ENCODE data around the gene SART3. TPM values are rescaled to one million over a fixed set of nuclear protein-coding genes. Genes with fewer than 3 reads are reported as not detected.
A peak's percentile ranks its signal among the peaks of the same experiment; 100 is the strongest.

Gene SART3
- total and polyA plus RNA-seq, 7 experiments from 2014 or later, result 34.3 to 99.3 (median 85.2) TPM

GRCh38 chr12:108606492-108606891 is 45.5 kb upstream of the SART3 start:
- ATAC-seq (no peak), DNase-seq (no peak)
- ChIA-PET POLR2A (interaction anchor here (0.6 to 0.9 kb wide), 2 partner anchors 9 to 35 kb away, joined by 3 read pairs; no protein-coding TSS in a partner anchor), CTCF (interaction anchor here (1.8 kb wide), 1 partner anchor 11 kb away, joined by 5 read pairs; no protein-coding TSS in a partner anchor)
- intact Hi-C loops (cut with micrococcal nuclease), result no loop called here
- Mint-ChIP-seq H3K4me3 (no peak overlapping the region), H3K36me3 (no peaks in the 10 kb centered on the region), H3K4me1 (peaks cover 0 to 3% (median 0%) of the 10 kb centered on the region in 7 donors), H3K27ac (no peak overlapping the region), H3K27me3 (peaks cover 0 to 7% (median 0%) of the 10 kb centered on the region in 5 donors), H3K9me3 (peaks cover 0 to 8% (median 0%) of the 10 kb centered on the region in 11 donors)
- H3K9me3 ChIP-seq (ENCODE audit: control insufficient read depth in 2 of 3, low read length in 3 of 3), result no peaks in the 10 kb centered on the region
- no peaks in the 10 kb centered on the region for H3K4me1 ChIP-seq (ENCODE audit: control insufficient read depth in 2 of 2, insufficient read depth in 2 of 2, low read length in 2 of 2)
- no peaks in the 10 kb centered on the region for H3K27me3 ChIP-seq (ENCODE audit: control insufficient read depth in 2 of 2, insufficient read depth in 2 of 2, low read length in 2 of 2)
- no peaks in the 10 kb centered on the region for H3K36me3 ChIP-seq (ENCODE audit: control insufficient read depth in 2 of 3, insufficient read depth in 3 of 3, low read length in 3 of 3)
- no peak overlapping the region for H3K4me3 ChIP-seq (ENCODE audit: low read length)
- H3K27ac ChIP-seq (ENCODE audit: low read depth, low read length), result no peak overlapping the region

- no peak overlapping the region for H3K27ac ChIP-seq (ENCODE audit: low read depth, low read length)
- no peaks in the 10 kb centered on the region for H3K9me3 ChIP-seq (ENCODE audit: control insufficient read depth in 2 of 3, low read length in 3 of 3)
- no peak overlapping the region for H3K4me3 ChIP-seq (ENCODE audit: low read length)
- ChIA-PET CTCF (interaction anchor here (1.8 kb wide), 1 partner anchor 12 kb away, joined by 5 read pairs; no protein-coding TSS in a partner anchor), POLR2A (interaction anchor here (0.6 kb wide), 1 partner anchor 36 kb away, joined by 3 read pairs; no protein-coding TSS in a partner anchor)
- peaks cover 0 to 7% (median 0%) of the 10 kb centered on the region in 5 donors for H3K27me3 Mint-ChIP-seq
- ATAC-seq, result no peak
- H3K4me1 ChIP-seq (ENCODE audit: control insufficient read depth in 2 of 2, insufficient read depth in 2 of 2, low read length in 2 of 2), result no peaks in the 10 kb centered on the region
- H3K36me3 Mint-ChIP-seq, result no peaks in the 10 kb centered on the region
- H3K36me3 ChIP-seq (ENCODE audit: control insufficient read depth in 2 of 3, insufficient read depth in 3 of 3, low read length in 3 of 3), result no peaks in the 10 kb centered on the region
- H3K27me3 ChIP-seq (ENCODE audit: control insufficient read depth in 2 of 2, insufficient read depth in 2 of 2, low read length in 2 of 2), result no peaks in the 10 kb centered on the region
- DNase-seq, result no peak
- peak overlapping the region in 1 of 10 donors; percentile 29 for H3K4me3 Mint-ChIP-seq
- peaks cover 0 to 3% (median 0%) of the 10 kb centered on the region in 7 donors for H3K4me1 Mint-ChIP-seq
- intact Hi-C loops (cut with micrococcal nuclease), result no loop called here
- peaks cover 0 to 8% (median 0%) of the 10 kb centered on the region in 11 donors for H3K9me3 Mint-ChIP-seq
- peak overlapping the region in 1 of 9 donors; percentile 76 for H3K27ac Mint-ChIP-seq
These were observed 44.9 kb upstream of the SART3 start for GRCh38 chr12:108605690-108606406.

- no peak overlapping the region for H3K4me3 ChIP-seq (ENCODE audit: low read length)
- intact Hi-C loops (cut with micrococcal nuclease), result no loop called here
- no peaks in the 10 kb centered on the region for H3K36me3 Mint-ChIP-seq
- DNase-seq, result no peak
- H3K9me3 Mint-ChIP-seq, result peaks cover 0 to 8% (median 0%) of the 10 kb centered on the region in 11 donors
- H3K4me1 Mint-ChIP-seq, result peaks cover 0 to 3% (median 0%) of the 10 kb centered on the region in 7 donors
- no peaks in the 10 kb centered on the region for H3K4me1 ChIP-seq (ENCODE audit: control insufficient read depth in 2 of 2, insufficient read depth in 2 of 2, low read length in 2 of 2)
- no peak overlapping the region for H3K27ac ChIP-seq (ENCODE audit: low read depth, low read length)
- H3K27me3 Mint-ChIP-seq, result peaks cover 0 to 7% (median 0%) of the 10 kb centered on the region in 5 donors
- no peaks in the 10 kb centered on the region for H3K27me3 ChIP-seq (ENCODE audit: control insufficient read depth in 2 of 2, insufficient read depth in 2 of 2, low read length in 2 of 2)
- peak overlapping the region in 1 of 9 donors; percentile 76 for H3K27ac Mint-ChIP-seq
- ChIA-PET POLR2A (no interaction called here), CTCF (no interaction called here)
- peak overlapping the region in 1 of 10 donors; percentile 29 for H3K4me3 Mint-ChIP-seq
- no peaks in the 10 kb centered on the region for H3K36me3 ChIP-seq (ENCODE audit: control insufficient read depth in 2 of 3, insufficient read depth in 3 of 3, low read length in 3 of 3)
- ATAC-seq, result no peak
- no peaks in the 10 kb centered on the region for H3K9me3 ChIP-seq (ENCODE audit: control insufficient read depth in 2 of 3, low read length in 3 of 3)
These were observed 44.2 kb upstream of the SART3 start for GRCh38 chr12:108605000-108605689.

GRCh38 chr12:108604208-108604941 is 43.4 kb upstream of the SART3 start:
- Histone ChIP-seq H3K9me3 (ENCODE audit: control insufficient read depth in 2 of 3, low read length in 3 of 3) (no peaks in the 10 kb centered on the region), H3K4me1 (ENCODE audit: control insufficient read depth in 2 of 2, insufficient read depth in 2 of 2, low read length in 2 of 2) (no peaks in the 10 kb centered on the region), H3K27ac (ENCODE audit: low read depth, low read length) (no peak overlapping the region), H3K36me3 (ENCODE audit: control insufficient read depth in 2 of 3, insufficient read depth in 3 of 3, low read length in 3 of 3) (no peaks in the 10 kb centered on the region), H3K4me3 (ENCODE audit: low read length) (no peak overlapping the region), H3K27me3 (ENCODE audit: control insufficient read depth in 2 of 2, insufficient read depth in 2 of 2, low read length in 2 of 2) (no peaks in the 10 kb centered on the region)
- no peak for DNase-seq
- Mint-ChIP-seq H3K36me3 (no peaks in the 10 kb centered on the region), H3K4me3 (no peak overlapping the region), H3K27me3 (peaks cover 0 to 7% (median 0%) of the 10 kb centered on the region in 5 donors), H3K27ac (peak overlapping the region in 2 of 9 donors; percentile 7 to 60), H3K9me3 (peaks cover 0 to 8% (median 0%) of the 10 kb centered on the region in 11 donors), H3K4me1 (peaks cover 0 to 3% (median 0%) of the 10 kb centered on the region in 7 donors)
- ChIA-PET CTCF (interaction anchor here (1.0 kb wide), 1 partner anchor 14 kb away, joined by 3 read pairs; no protein-coding TSS in a partner anchor), POLR2A (no interaction called here)
- no peak for ATAC-seq
- intact Hi-C loops (cut with micrococcal nuclease), result no loop called here

GRCh38 chr12:108603743-108604142 is 42.8 kb upstream of the SART3 start:
- Histone ChIP-seq H3K27ac (ENCODE audit: low read depth, low read length) (no peak overlapping the region), H3K36me3 (ENCODE audit: control insufficient read depth in 2 of 3, insufficient read depth in 3 of 3, low read length in 3 of 3) (no peaks in the 10 kb centered on the region), H3K4me3 (ENCODE audit: low read length) (no peak overlapping the region), H3K27me3 (ENCODE audit: control insufficient read depth in 2 of 2, insufficient read depth in 2 of 2, low read length in 2 of 2) (no peaks in the 10 kb centered on the region), H3K4me1 (ENCODE audit: control insufficient read depth in 2 of 2, insufficient read depth in 2 of 2, low read length in 2 of 2) (no peaks in the 10 kb centered on the region), H3K9me3 (ENCODE audit: control insufficient read depth in 2 of 3, low read length in 3 of 3) (no peaks in the 10 kb centered on the region)
- Mint-ChIP-seq H3K4me1 (peaks cover 0 to 3% (median 0%) of the 10 kb centered on the region in 7 donors), H3K36me3 (no peaks in the 10 kb centered on the region), H3K9me3 (peaks cover 0 to 8% (median 0%) of the 10 kb centered on the region in 11 donors), H3K27me3 (peaks cover 0 to 7% (median 0%) of the 10 kb centered on the region in 5 donors), H3K27ac (peak overlapping the region in 3 of 9 donors; percentile 7 to 60 (median 18)), H3K4me3 (no peak overlapping the region)
- DNase-seq (no peak), ATAC-seq (no peak)
- ChIA-PET POLR2A (no interaction called here), CTCF (interaction anchor here (1.0 kb wide), 1 partner anchor 15 kb away, joined by 3 read pairs; no protein-coding TSS in a partner anchor)
- intact Hi-C loops (cut with micrococcal nuclease), result no loop called here

- POLR2A ChIA-PET, result no interaction called here
- no peaks in the 10 kb centered on the region for H3K36me3 Mint-ChIP-seq
- ATAC-seq (no peak), DNase-seq (no peak)
- no peaks in the 10 kb centered on the region for H3K27me3 ChIP-seq (ENCODE audit: control insufficient read depth in 2 of 2, insufficient read depth in 2 of 2, low read length in 2 of 2)
- H3K27ac ChIP-seq (ENCODE audit: low read depth, low read length), result no peak overlapping the region
- no peaks in the 10 kb centered on the region for H3K4me1 ChIP-seq (ENCODE audit: control insufficient read depth in 2 of 2, insufficient read depth in 2 of 2, low read length in 2 of 2)
- H3K9me3 Mint-ChIP-seq, result peaks cover 0 to 8% (median 0%) of the 10 kb centered on the region in 11 donors
- H3K4me3 ChIP-seq (ENCODE audit: low read length), result no peak overlapping the region
- H3K36me3 ChIP-seq (ENCODE audit: control insufficient read depth in 2 of 3, insufficient read depth in 3 of 3, low read length in 3 of 3), result no peaks in the 10 kb centered on the region
- no peak overlapping the region for H3K4me3 Mint-ChIP-seq
- H3K4me1 Mint-ChIP-seq, result peaks cover 0 to 3% (median 0%) of the 10 kb centered on the region in 7 donors
- no peak overlapping the region for H3K27ac Mint-ChIP-seq
- intact Hi-C loops (cut with micrococcal nuclease), result no loop called here
- peaks cover 0 to 7% (median 0%) of the 10 kb centered on the region in 5 donors for H3K27me3 Mint-ChIP-seq
- CTCF ChIA-PET, result interaction anchor here (1.0 kb wide), 1 partner anchor 15 kb away, joined by 3 read pairs; no protein-coding TSS in a partner anchor
- no peaks in the 10 kb centered on the region for H3K9me3 ChIP-seq (ENCODE audit: control insufficient read depth in 2 of 3, low read length in 3 of 3)
These were observed 42.2 kb upstream of the SART3 start for GRCh38 chr12:108602976-108603704.
